LHCN-M2 (cell line): Measurements from ENCODE around the gene SF3B1. TPM values are rescaled to one million over a fixed set of nuclear protein-coding genes. Genes with fewer than 3 reads are reported as not detected.
"Not testable (repeated sequence)": the region's sequence is repeated elsewhere in the genome, so short reads cannot be mapped to it uniquely, and the experiment has no call there.

ENCODE experiments used
- DNase-seq: peaks from one replicate; pipeline ENCODE4 v3.0.0-alpha.2; 2012; ENCODE audit warnings: low read depth
- total RNA-seq: library from RNA; depleted of rRNA; stranded (reverse); fragments of >200 nt; gene quantifications from 2 replicates; pipeline ENCODE4 v1.2.3, GENCODE V29; 2014

The SF3B1 gene
- total RNA-seq, 1 experiment from 2014 or later, result 208 TPM

- no peak for DNase-seq
These were observed 2.6 kb upstream of the SF3B1 start for GRCh38 chr2:197437380-197437779.

DNA sequence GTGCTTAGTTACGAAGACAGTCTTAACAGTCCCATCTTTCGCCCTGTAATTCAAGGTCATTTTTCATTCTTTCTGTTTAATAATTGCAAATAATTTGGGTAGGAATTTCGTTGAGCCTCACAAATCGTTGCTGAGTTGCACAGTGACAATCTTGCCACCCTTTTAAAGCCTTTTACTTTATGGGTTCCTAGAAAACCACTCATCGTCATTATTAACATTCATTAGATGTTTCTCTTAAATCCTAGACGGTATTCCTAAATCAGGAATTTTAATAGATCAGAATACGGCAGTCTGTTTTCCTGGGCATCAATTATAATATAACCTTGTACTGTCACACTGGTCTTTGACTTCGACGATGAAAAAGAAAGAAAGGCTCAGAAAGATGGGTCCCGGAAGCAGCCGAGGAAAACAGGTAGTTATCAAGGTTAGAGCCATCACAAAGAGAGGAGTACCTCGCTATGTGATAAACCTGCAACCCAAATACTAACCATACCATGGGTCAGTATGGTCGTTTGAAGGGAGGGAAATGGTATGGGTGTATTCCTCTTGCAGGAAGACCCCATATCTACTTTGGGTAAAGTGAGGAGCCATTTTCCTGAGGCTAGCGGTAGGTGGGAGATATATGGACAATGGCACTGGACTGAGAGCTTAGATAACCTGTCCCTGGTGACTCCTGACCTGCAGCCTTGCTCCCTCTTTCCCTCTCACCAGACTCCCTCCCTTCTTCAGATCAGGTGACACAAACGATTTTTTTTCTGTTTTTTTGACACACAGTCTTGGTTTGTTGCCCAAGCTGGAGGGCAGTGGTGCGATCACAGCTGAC is 981 bp upstream of the SF3B1 start:
- DNase-seq, result no peak

DNA sequence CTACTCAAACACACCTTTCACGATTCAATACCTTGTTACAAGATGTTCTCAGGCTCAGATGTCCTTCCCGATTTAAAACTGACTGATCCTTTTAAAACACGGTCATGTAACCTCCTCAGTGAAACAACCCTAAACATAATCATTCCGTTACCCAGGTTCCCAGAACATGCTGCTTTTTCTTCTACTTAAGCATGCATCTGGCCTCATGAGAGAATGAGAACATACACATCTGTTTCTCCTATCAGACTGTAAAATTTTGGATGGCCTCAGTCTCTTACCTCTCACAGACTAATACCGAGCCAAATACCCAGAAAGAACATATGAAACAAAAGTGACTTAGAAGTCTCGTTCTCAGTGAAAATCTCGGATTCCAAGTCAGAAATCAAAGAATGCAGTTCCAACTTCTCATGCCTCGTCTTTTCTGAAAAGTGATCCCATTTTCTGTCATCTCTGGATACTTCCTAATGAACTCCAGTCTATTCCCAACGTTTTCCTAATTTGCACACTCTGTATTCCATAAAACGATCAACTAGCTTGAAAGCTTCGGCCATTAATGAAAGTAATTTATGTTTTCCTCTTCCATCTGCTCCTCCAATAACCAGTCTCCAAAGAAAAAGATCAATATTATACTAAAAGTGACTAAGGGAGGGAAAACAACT is 919 bp downstream of the SF3B1 start:
- no peak for DNase-seq

GRCh38 chr2:197432527-197432926 is 2.3 kb downstream of the SF3B1 start:
- not testable (repeated sequence) for DNase-seq

GRCh38 chr2:197431858-197432257 is 3.0 kb downstream of the SF3B1 start:
- no peak for DNase-seq

DNA sequence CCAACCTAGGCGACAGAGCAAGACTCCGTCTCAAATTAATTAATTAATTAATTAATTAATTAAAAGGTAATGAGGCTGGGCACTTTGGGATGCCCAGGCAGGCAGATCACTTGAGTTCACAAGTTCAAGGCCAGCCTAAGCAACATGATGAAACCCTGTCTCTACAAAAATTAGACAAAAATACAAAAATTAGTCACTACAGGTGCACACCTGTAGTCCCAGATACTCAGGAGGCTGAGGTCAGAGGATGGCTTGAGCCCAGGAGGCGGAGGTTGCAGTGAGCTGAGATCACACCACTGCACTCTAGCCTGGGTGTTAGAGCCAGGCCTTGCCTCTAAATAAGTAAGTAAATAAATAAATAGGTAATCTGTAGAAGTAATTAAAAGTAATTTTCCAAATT is 6.8 kb downstream of the SF3B1 start:
- no peak for DNase-seq

DNA sequence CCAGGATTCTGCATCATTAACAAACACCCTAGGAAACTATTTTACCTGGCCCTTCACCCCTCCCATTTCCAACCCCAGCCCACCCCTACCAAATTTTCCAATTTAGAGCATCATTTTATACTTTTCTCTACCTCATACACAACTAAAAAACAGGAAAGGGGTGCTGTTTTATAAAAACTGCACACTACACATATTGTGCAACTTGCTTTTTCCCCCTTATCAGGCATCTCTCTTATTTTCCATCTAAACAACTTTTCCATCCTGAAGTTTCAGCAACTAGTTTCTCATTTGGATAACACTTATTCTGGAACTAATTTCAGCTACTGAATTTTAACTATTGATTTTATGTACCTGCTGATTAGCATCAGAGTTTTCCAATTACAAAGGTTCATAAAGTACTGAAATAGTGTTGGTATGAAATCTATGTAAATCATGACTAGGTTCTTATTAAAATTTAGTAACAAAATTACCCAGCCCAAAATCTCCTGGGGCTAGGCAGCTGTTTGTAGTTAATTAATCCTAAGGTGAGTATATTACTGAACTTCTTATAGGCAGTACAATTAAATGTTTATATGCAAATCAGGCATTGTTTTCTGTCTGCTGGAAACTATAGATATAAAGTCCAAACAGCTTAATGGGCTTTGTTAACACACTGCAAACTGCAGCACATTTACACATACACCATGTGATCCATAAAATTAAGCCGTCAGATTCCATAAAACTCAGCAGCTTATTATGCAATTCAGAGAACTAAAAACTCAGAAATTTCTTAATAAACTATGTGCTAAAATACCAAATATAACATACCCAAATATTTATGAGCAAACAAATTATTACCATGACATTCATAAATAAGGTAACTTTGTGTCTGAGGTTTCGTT is 7.9 kb downstream of the SF3B1 start:
- no peak for DNase-seq

DNA sequence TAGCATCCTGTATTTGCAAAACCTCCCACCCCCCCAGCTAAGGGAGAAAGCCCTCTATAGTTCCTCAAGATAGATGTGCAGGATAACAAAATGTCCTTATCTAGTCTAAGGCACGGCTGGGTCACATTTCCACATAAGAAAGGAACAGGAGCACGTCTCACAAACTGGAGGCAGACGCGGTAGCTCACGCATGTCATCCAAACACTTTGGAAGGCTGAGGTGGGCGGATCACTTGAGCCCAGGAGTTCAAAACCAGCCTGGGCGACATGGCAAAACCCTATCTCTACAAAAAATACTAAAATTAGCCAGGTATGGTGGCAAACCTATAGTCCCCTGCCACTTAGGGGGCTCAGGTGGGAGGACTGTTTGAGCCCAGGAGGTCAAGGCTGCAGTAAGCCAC is 9.3 kb downstream of the SF3B1 start:
- DNase-seq, result no peak

- DNase-seq, result no peak
These were observed 11.5 kb downstream of the SF3B1 start for GRCh38 chr2:197423307-197423706.

- DNase-seq, result no peak
These were observed 15.4 kb downstream of the SF3B1 start for GRCh38 chr2:197419438-197419837.

DNA sequence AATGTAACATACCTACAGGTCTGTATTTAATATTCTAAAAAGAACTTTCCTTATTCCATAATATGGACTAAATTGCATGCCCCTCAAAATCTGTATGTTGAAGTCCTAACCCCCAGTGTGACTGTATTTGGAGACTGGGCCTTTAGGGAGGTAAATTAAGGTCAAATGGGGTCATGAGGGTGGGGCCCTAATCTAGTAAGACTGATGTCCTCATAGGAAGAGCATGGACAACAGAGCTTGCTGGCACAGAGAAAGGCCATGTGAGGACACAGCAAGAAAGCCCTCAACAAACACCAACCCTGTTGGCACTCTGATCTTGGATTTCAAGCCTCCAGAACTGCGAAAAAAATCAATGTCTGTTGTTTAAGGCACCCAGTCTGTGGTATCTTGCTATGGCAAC is 18.6 kb downstream of the SF3B1 start:
- DNase-seq, result no peak

DNA sequence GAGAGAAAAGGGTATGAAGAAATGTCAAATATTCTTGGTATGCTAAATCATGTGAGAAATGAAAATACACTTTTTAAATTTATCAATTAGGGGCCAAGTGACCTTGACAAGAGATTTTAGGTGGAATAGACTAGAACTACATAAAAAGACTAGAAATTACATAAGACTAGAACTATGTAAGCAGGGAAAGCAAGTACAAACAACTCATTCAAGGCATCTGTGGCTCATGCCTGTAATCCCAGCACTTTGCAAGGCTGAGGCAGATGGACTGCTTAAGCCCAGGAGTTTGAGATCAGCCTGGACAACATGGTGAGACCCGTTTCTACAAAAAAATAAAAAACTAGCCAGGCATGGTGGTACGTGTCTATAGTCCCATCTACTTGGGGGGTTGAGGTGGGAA is 20.3 kb downstream of the SF3B1 start:
- no peak for DNase-seq

DNA sequence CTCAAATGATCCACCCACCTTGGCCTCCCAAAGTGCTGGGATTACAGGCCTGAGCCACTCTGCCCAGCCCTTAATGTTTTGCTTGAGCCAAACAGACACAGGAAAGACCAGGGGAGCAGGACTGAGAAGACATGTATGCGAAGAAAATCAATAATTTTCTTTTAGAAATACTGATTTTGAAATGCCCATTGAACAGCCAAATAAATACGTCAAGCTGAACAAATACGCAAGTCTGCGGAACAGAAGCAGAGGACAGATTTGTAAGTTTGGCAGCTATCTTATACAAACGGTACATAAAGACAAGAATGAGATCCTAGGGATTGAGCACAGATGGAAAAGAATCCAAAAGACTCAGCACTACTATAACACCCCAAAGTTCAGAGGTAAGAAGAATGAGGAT is 20.8 kb downstream of the SF3B1 start:
- DNase-seq, result no peak

DNA sequence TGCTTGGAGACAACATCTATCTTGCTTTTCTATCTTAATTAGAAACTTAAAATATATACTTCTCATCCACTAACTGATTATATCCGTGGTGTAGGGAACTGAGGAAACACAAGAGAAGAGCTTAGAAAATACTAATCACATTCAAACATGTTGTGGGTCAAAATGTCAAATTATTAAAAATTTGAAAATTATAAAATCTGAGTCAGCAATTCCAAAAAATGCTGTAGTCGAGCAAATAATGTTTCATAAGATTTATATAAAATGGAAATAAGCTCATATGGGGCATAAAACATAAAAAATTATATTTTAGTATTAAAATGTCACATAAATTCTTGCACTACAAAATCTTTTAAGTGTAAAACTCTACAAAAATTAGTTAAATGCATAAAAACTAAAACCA is 29.2 kb downstream of the SF3B1 start:
- DNase-seq, result no peak

DNA sequence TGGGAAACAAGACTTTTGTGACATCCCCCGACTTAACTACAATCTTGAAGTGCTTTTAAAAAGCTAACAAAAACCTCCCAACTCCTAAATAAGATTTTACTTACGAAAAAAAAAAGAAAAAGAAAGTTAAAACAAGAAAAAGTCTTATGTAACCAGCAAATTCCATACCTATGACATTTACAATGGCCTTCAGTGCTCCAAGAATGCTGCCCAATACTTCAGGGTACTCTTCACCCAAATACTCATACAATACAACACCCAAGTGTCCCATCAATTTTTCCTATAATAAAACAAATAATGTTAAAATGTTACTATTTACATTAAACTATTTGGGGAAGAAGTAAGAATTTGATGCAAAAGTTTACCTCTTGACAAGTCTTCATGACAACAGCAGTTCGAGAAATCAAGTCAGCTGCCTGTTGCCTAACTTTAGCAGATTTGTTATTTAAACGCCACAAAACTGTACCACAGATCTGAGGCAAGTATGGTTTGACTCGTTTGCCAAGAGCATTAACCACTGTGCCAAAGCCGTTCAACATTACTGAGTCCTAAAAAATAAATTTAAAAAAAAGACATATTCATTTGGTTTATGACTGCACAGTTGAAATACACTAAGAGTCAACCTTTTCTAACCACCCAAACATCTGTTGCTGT is 34.8 kb downstream of the SF3B1 start:
- no peak for DNase-seq

GRCh38 chr2:197398913-197399312 is 35.9 kb downstream of the SF3B1 start:
- DNase-seq, result no peak

DNA sequence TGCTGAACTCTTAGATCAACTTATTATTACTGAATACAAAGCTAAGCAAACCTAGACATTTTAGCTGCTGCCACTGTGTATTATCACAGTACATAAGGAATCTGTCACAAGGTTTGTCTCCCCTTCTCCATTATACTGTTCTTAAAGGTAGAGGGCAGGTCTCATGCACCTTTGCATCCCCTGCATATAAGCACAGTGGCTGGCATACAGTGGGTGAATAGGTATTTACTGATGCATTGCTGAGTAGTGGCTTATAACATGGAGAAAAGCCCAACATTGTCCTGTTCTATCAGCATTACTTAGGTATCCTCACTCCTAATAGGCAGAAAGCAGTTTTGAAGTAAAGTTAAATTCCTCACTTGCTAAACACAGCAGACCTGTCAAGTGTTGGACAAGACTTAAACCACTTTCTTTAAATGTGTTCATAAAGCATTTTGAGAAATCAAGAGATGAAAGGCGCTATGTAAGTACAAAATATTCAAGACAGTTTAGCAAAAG is 43.6 kb downstream of the SF3B1 start:
- DNase-seq, result no peak

GRCh38 chr2:197388866-197389587 is 45.8 kb downstream of the SF3B1 start:
- no peak for DNase-seq

GRCh38 chr2:197387179-197387578 is 47.6 kb downstream of the SF3B1 start:
- no peak for DNase-seq

- DNase-seq, result no peak
These were observed 48.6 kb downstream of the SF3B1 start for GRCh38 chr2:197386242-197386641.

- no peak for DNase-seq
These were observed 51.0 kb downstream of the SF3B1 start for GRCh38 chr2:197383825-197384224.
